Measurements from ENCODE around the gene RRP8. TPM values are rescaled to one million over a fixed set of nuclear protein-coding genes. Genes with fewer than 3 reads are reported as not detected.

RRP8 gene
- total RNA-seq, 1 donor from 2014 or later = 14.6 TPM

GRCh38 chr11:6574816-6575715, 28.4 kb downstream of the RRP8 start:
- Mint-ChIP-seq H3K4me3 (ENCODE audit: unreplicated experiment) (no peak overlapping the region), H3K27me3 (ENCODE audit: unreplicated experiment) (peaks cover 2% of the 10 kb centered on the region), H3K27ac (ENCODE audit: unreplicated experiment) (no peak overlapping the region), H3K9me3 (ENCODE audit: unreplicated experiment) (no peaks in the 10 kb centered on the region), H3K4me1 (ENCODE audit: unreplicated experiment) (peaks cover 17% of the 10 kb centered on the region), H3K36me3 (ENCODE audit: low read depth, unreplicated experiment) (no peaks in the 10 kb centered on the region)
- TF ChIP-seq, protein P1, sequence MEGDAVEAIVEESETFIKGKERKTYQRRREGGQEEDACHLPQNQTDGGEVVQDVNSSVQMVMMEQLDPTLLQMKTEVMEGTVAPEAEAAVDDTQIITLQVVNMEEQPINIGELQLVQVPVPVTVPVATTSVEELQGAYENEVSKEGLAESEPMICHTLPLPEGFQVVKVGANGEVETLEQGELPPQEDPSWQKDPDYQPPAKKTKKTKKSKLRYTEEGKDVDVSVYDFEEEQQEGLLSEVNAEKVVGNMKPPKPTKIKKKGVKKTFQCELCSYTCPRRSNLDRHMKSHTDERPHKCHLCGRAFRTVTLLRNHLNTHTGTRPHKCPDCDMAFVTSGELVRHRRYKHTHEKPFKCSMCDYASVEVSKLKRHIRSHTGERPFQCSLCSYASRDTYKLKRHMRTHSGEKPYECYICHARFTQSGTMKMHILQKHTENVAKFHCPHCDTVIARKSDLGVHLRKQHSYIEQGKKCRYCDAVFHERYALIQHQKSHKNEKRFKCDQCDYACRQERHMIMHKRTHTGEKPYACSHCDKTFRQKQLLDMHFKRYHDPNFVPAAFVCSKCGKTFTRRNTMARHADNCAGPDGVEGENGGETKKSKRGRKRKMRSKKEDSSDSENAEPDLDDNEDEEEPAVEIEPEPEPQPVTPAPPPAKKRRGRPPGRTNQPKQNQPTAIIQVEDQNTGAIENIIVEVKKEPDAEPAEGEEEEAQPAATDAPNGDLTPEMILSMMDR (IDR thresholded peaks at IDR 0.05; ENCODE audit: unreplicated experiment) = no peak
- DNase-seq (ENCODE audit: low spot score) = no peak

GRCh38 chr11:6572215-6572614, 31.2 kb downstream of the RRP8 start:
- TF ChIP-seq, protein P1 (IDR thresholded peaks at IDR 0.05; ENCODE audit: unreplicated experiment) = no peak
- Mint-ChIP-seq H3K4me1 (ENCODE audit: unreplicated experiment) (peaks cover 14% of the 10 kb centered on the region), H3K36me3 (ENCODE audit: low read depth, unreplicated experiment) (peaks cover 4% of the 10 kb centered on the region), H3K4me3 (ENCODE audit: unreplicated experiment) (no peak overlapping the region), H3K27me3 (ENCODE audit: unreplicated experiment) (peaks cover 5% of the 10 kb centered on the region), H3K27ac (ENCODE audit: unreplicated experiment) (no peak overlapping the region), H3K9me3 (ENCODE audit: unreplicated experiment) (no peaks in the 10 kb centered on the region)
- DNase-seq (ENCODE audit: low spot score) = no peak

GRCh38 chr11:6571434-6572008, 31.9 kb downstream of the RRP8 start:
- Mint-ChIP-seq H3K27me3 (ENCODE audit: unreplicated experiment) (peaks cover 6% of the 10 kb centered on the region), H3K4me1 (ENCODE audit: unreplicated experiment) (peaks cover 7% of the 10 kb centered on the region), H3K27ac (ENCODE audit: unreplicated experiment) (no peak overlapping the region), H3K36me3 (ENCODE audit: low read depth, unreplicated experiment) (peaks cover 6% of the 10 kb centered on the region), H3K4me3 (ENCODE audit: unreplicated experiment) (peak overlapping the region; percentile 47), H3K9me3 (ENCODE audit: unreplicated experiment) (no peaks in the 10 kb centered on the region)
- DNase-seq (ENCODE audit: low spot score) = no peak
- TF ChIP-seq, protein P1 (IDR thresholded peaks at IDR 0.05; ENCODE audit: unreplicated experiment) = no peak

- Mint-ChIP-seq H3K4me3 (ENCODE audit: unreplicated experiment) (no peak overlapping the region), H3K36me3 (ENCODE audit: low read depth, unreplicated experiment) (peaks cover 9% of the 10 kb centered on the region), H3K4me1 (ENCODE audit: unreplicated experiment) (peaks cover 5% of the 10 kb centered on the region), H3K9me3 (ENCODE audit: unreplicated experiment) (no peaks in the 10 kb centered on the region), H3K27me3 (ENCODE audit: unreplicated experiment) (peaks cover 9% of the 10 kb centered on the region), H3K27ac (ENCODE audit: unreplicated experiment) (no peak overlapping the region)
- TF ChIP-seq, protein P1 (IDR thresholded peaks at IDR 0.05; ENCODE audit: unreplicated experiment) = no peak
- no peak for DNase-seq (ENCODE audit: low spot score)
Observed at GRCh38 chr11:6570691-6571427, 32.6 kb downstream of the RRP8 start.
